Type B pancreatic cell (in vitro differentiated cells): ENCODE results near the gene IQCB1. TPM values are rescaled to one million over a fixed set of nuclear protein-coding genes. Genes with fewer than 3 reads are reported as not detected.

Experiments
- DNase-seq: peaks from one replicate; pipeline ENCODE4 v3.0.0; 2021; ENCODE audit warnings: mixed read lengths; ENCODE audit not compliant: unreplicated experiment; ENCODE audit errors: extremely low spot score
- H3K27ac Mint-ChIP-seq: 2 replicates; pipeline ENCODE4 v1.8.0; 2021; ENCODE audit warnings: mild to moderate bottlenecking, mixed read lengths
- H3K27me3 Mint-ChIP-seq: 2 replicates; pipeline ENCODE4 v1.8.0; 2021; ENCODE audit warnings: mixed read lengths
- H3K36me3 Mint-ChIP-seq: 2 replicates; pipeline ENCODE4 v1.8.0; 2021; ENCODE audit warnings: mixed read lengths
- H3K4me1 Mint-ChIP-seq: one replicate; pipeline ENCODE4 v1.8.0; 2021; ENCODE audit warnings: mixed read lengths; ENCODE audit not compliant: unreplicated experiment
- H3K4me3 Mint-ChIP-seq: 2 replicates; pipeline ENCODE4 v1.8.0; 2021; ENCODE audit warnings: mild to moderate bottlenecking, mixed read lengths
- H3K9me3 Mint-ChIP-seq: 2 replicates; pipeline ENCODE4 v1.8.0; 2021; ENCODE audit warnings: mixed read lengths
- total RNA-seq: library from RNA; stranded (reverse); gene quantifications from 2 replicates; pipeline ENCODE4 v1.2.1, GENCODE V29; 2021; ENCODE audit warnings: low replicate concordance
- TF ChIP-seq, protein P1 (sequence below): fragments of 200-600 bp; sonication (generic); conservative IDR thresholded peaks from 2 replicates; pipeline ENCODE4 v1.5.0; 2021; ENCODE audit warnings: antibody characterized with exemption, mild to moderate bottlenecking

Gene IQCB1
- total RNA-seq, 1 donor from 2014 or later, result 31.6 TPM

DNA sequence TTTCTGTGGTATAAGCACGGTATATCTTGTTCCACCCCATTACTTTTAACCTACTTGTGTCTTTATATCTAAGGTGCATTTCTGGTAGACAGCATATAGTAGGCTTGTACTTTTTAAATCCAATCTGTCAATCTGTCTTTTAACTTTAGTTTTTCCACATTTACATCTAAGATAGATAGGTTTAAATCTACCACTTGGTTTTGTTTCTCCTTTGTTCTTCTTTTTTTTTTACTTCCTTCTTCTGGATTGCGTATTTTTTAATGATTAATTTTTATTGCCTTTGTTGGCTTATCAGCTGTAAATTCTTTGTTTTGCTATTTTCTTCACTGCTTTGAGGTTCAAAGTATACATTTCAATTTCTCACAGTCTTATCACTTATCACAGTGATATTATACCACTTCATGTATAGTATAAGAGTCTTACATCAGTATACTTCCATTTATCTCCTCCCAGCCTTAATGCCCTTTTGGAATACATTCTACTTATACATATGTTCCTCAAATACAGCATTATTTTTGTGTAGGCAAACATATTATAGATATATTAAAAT is 31.0 kb downstream of the IQCB1 start:
- Mint-ChIP-seq H3K27ac (no peak overlapping the region), H3K4me3 (no peak overlapping the region), H3K36me3 (peaks cover 17% of the 10 kb centered on the region), H3K27me3 (no peaks in the 10 kb centered on the region), H3K4me1 (no peaks in the 10 kb centered on the region), H3K9me3 (no peaks in the 10 kb centered on the region)
- TF ChIP-seq, protein P1, sequence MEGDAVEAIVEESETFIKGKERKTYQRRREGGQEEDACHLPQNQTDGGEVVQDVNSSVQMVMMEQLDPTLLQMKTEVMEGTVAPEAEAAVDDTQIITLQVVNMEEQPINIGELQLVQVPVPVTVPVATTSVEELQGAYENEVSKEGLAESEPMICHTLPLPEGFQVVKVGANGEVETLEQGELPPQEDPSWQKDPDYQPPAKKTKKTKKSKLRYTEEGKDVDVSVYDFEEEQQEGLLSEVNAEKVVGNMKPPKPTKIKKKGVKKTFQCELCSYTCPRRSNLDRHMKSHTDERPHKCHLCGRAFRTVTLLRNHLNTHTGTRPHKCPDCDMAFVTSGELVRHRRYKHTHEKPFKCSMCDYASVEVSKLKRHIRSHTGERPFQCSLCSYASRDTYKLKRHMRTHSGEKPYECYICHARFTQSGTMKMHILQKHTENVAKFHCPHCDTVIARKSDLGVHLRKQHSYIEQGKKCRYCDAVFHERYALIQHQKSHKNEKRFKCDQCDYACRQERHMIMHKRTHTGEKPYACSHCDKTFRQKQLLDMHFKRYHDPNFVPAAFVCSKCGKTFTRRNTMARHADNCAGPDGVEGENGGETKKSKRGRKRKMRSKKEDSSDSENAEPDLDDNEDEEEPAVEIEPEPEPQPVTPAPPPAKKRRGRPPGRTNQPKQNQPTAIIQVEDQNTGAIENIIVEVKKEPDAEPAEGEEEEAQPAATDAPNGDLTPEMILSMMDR, result no peak
- DNase-seq, result no peak

- TF ChIP-seq, protein P1, result no peak
Measured at GRCh38 chr3:121800906-121801305, 34.0 kb downstream of the IQCB1 start.

DNA sequence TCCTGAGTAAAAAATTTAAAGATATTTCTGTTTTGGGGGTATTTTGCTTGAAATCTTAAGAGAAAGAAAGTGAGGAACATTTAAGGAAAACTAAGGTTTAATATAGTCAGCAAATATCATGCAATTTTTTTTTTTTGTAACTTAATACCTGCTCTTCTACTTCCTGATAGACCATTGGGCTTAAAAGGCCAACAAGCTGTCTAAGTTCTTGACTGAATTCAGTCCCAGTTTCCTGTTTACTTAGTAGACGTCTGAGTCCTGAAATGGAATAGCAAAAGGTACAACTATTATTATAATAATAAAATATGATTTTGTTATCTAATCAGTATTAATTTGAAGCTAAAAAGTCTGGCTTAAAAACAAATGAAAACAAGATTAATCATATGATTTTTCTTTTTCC is 37.9 kb downstream of the IQCB1 start:
- Mint-ChIP-seq H3K36me3 (peaks cover 10% of the 10 kb centered on the region), H3K9me3 (no peaks in the 10 kb centered on the region), H3K27ac (no peak overlapping the region), H3K27me3 (no peaks in the 10 kb centered on the region), H3K4me1 (no peaks in the 10 kb centered on the region), H3K4me3 (no peak overlapping the region)
- DNase-seq, result no peak
- TF ChIP-seq, protein P1, result no peak

More at GRCh38 chr3:121800906-121801305, 34.0 kb downstream of the IQCB1 start:
- H3K9me3 Mint-ChIP-seq, result no peaks in the 10 kb centered on the region
- peaks cover 10% of the 10 kb centered on the region for H3K36me3 Mint-ChIP-seq
- H3K27ac Mint-ChIP-seq, result no peak overlapping the region
- no peak for DNase-seq
- no peaks in the 10 kb centered on the region for H3K27me3 Mint-ChIP-seq
- no peaks in the 10 kb centered on the region for H3K4me1 Mint-ChIP-seq
- H3K4me3 Mint-ChIP-seq, result no peak overlapping the region

DNA sequence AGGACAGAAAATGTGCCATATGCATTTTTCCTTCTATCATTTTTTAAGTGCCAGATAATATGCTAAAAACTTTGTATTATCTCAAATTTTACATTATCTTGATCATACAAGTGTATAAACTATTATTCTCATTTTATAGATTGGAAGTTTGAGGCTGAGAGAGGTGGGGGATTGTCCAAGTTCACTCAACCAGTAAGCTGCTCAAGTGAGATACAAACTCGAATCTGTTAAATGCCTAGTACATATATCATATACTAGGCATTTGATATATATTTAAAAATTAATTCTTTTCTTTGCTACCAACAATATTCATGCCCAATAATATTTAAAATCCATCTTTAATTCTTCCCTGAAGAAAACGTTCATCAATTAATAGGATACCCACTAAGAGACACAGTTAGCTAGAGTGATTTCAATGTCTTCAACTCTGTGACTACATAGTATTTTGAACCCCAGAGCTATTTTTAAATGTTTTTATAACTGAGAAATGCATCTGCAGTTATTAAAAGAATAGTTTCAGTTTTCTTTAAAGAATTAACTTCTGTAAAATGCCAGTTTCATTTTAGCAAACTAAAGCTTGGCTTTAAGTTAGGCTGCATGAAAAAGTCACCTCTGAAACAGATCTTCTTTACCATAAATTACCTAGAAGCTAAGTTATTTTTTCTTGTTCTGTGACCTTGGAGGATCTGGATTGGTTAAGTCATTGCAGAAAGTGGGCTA is 40.4 kb downstream of the IQCB1 start:
- Mint-ChIP-seq H3K27me3 (no peaks in the 10 kb centered on the region), H3K36me3 (peaks cover 24% of the 10 kb centered on the region), H3K4me3 (no peak overlapping the region), H3K9me3 (no peaks in the 10 kb centered on the region), H3K4me1 (no peaks in the 10 kb centered on the region), H3K27ac (no peak overlapping the region)
- TF ChIP-seq, protein P1, result no peak
- DNase-seq, result no peak

DNA sequence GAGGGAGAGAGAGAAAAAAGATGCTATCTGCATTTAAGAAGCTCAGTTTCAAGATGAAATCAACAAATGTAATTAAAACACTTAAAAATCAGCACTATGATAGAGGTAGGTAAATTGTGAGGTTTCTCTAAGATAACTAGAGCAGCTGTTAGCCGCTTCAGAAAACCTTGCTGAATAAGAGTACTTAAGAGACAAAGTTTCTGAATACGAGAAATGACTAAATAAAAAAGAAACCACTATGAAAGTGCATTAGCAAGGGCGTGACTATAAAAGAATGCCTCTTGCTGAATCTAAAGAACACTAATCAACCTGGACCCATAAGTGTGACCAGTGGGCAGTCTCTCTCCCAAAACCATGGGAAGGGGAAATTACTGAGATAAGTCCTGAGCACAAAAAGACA is 41.8 kb downstream of the IQCB1 start:
- Mint-ChIP-seq H3K4me3 (no peak overlapping the region), H3K27me3 (no peaks in the 10 kb centered on the region), H3K9me3 (no peaks in the 10 kb centered on the region), H3K27ac (no peak overlapping the region), H3K36me3 (peaks cover 32% of the 10 kb centered on the region), H3K4me1 (no peaks in the 10 kb centered on the region)
- TF ChIP-seq, protein P1, result no peak
- DNase-seq, result no peak
